IPS-11a (cell line): Measurements from ENCODE around the gene RNF217.
"Not testable (repeated sequence)": the region's sequence is repeated elsewhere in the genome, so short reads cannot be mapped to it uniquely, and the experiment has no call there.

Experiments used
- H3K4me3 ChIP-seq: one replicate; pipeline ENCODE4 v1.5.1; 2013; ENCODE audit warnings: low read depth, low read length, control low read depth

Gene RNF217

GRCh38 chr6:125121894-125122293 lies 159.7 kb downstream of the RNF217 start:
- H3K4me3 ChIP-seq, result no peak overlapping the region

GRCh38 chr6:125123051-125123450 lies 160.8 kb downstream of the RNF217 start:
- no peak overlapping the region for H3K4me3 ChIP-seq

- no peak overlapping the region for H3K4me3 ChIP-seq
Observed at GRCh38 chr6:125123468-125124048, 161.3 kb downstream of the RNF217 start.

- no peak overlapping the region for H3K4me3 ChIP-seq
Observed at GRCh38 chr6:125124049-125124669, 161.9 kb downstream of the RNF217 start.

- not testable (repeated sequence) for H3K4me3 ChIP-seq
Observed at GRCh38 chr6:125125856-125126255, 163.6 kb downstream of the RNF217 start.

DNA sequence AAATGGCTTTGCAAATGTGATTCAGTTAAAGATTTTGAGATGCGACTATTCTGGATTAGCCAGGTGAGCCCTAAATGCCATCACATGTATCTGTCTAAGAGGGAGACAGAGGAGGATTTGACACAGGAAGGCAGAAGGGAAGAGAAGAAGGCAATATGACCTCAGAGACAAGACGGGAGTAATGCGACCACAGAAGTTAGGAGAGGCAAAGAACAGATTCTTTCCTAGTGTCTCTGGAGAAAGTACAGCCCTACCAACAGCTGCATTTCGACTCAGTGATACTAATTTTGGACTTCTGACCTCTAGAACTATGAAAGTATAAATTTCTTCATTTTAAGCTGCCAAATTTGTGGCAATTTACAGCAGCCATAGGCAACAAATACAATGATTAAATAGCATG lies 167.1 kb downstream of the RNF217 start:
- no peak overlapping the region for H3K4me3 ChIP-seq

DNA sequence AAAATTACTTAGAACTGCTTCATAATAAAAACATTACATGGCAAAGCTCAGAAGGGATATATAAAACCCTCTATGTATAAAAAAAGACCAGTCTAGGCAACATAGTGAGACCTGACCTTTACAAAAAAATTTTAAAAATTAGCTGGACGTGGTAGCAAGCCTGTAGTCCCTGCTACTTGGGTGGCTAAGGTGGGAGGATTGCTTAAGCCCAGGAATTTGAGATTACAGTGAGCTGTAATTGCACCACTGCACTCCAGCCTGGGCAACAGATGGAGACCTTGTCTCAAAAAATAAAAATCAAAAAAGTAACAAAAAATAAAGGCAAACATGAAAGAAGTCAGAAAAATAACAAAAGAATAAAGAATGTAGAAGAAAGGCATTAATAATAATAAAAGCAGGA lies 169.8 kb downstream of the RNF217 start:
- no peak overlapping the region for H3K4me3 ChIP-seq

- no peak overlapping the region for H3K4me3 ChIP-seq
Observed at GRCh38 chr6:125136378-125136777, 174.1 kb downstream of the RNF217 start.

GRCh38 chr6:125138083-125138482 lies 175.8 kb downstream of the RNF217 start:
- H3K4me3 ChIP-seq, result no peak overlapping the region

GRCh38 chr6:125140808-125141207 lies 178.6 kb downstream of the RNF217 start:
- H3K4me3 ChIP-seq, result no peak overlapping the region
